SK-N-SH (cell line): Measurements from ENCODE around the gene TGFBRAP1. TPM values are rescaled to one million over a fixed set of nuclear protein-coding genes. Genes with fewer than 3 reads are reported as not detected.

ENCODE experiments used
- CTCF ChIA-PET: fragments of 300-600, 350-600 bp; formaldehyde crosslinking; extraction: SDS; loops from one replicate; lab custom pipeline; 2021; lab: Yijun Ruan, JAX
- POLR2A ChIA-PET: fragments of 350-600 bp; sonication (Branson Sonifier 250); formaldehyde crosslinking; extraction: SDS; loops from one replicate; lab custom pipeline; 2020; ENCODE audit warnings: antibody characterized with exemption, inconsistent platforms; lab: Yijun Ruan, JAX
- DNase-seq: peaks from one replicate; pipeline ENCODE4 v3.0.0; 2012
- H2AFZ ChIP-seq: fragments of 200-600 bp; sonication (generic); 2 replicates; pipeline ENCODE4 v1.8.1; 2016; ENCODE audit warnings: antibody characterized with exemption, mild to moderate bottlenecking, low read depth
- H3F3A ChIP-seq: fragments of 200-600 bp; sonication (generic); replicated peaks from 2 replicates; pipeline ENCODE3; 2016; ENCODE audit warnings: antibody characterized with exemption, mild to moderate bottlenecking; ENCODE audit not compliant: insufficient read depth
- H3K27ac ChIP-seq, 2 experiments: fragments of 200-500 bp in 1 of 2; fragments of 200-600 bp in 1 of 2; sonication (Bioruptor generic) in 1 of 2; sonication (generic), shearing (Covaris generic) in 1 of 2; 2 replicates each; pipeline versions ENCODE4 v1.5.1 to v1.6.1; 2014 to 2016; ENCODE audit warnings: low read depth in 2 of 2, inconsistent platforms in 1 of 2, low read length in 1 of 2, mild to moderate bottlenecking in 1 of 2, mixed read lengths in 1 of 2
- H3K27me3 ChIP-seq: fragments of 200-600 bp; sonication (generic), shearing (Covaris generic); 2 replicates; pipeline ENCODE4 v1.6.1; 2016; ENCODE audit warnings: mixed run types; ENCODE audit not compliant: insufficient read depth
- H3K36me3 ChIP-seq, 2 experiments: fragments of 200-500 bp in 1 of 2; fragments of 200-600 bp in 1 of 2; sonication (Bioruptor generic) in 1 of 2; sonication (generic) in 1 of 2; replicated peaks in 1 of 2; 2 replicates each; pipeline versions ENCODE3 to v1.5.1; 2014 to 2016; ENCODE audit warnings: low read length in 1 of 2, mild to moderate bottlenecking in 1 of 2; ENCODE audit not compliant: insufficient read depth in 2 of 2, control insufficient read depth in 1 of 2
- H3K4me1 ChIP-seq, 2 experiments: fragments of 200-500 bp in 1 of 2; fragments of 200-600 bp in 1 of 2; sonication (Bioruptor generic) in 1 of 2; sonication (generic), shearing (Covaris generic) in 1 of 2; 2 replicates each; pipeline versions ENCODE4 v1.5.1 to v1.6.1; 2014 to 2016; ENCODE audit warnings: low read depth in 1 of 2, low read length in 1 of 2, mixed run types in 1 of 2; ENCODE audit not compliant: insufficient read depth in 2 of 2, control insufficient read depth in 1 of 2
- H3K4me2 ChIP-seq: fragments of 200-600 bp; sonication (generic), shearing (Covaris generic); 2 replicates; pipeline ENCODE4 v1.6.1; 2017; ENCODE audit warnings: mixed run types
- H3K4me3 ChIP-seq, 2 experiments: fragments of 200-500 bp in 1 of 2; fragments of 200-600 bp in 1 of 2; sonication (Bioruptor generic) in 1 of 2; sonication (generic), shearing (Covaris generic) in 1 of 2; 2 replicates each; pipeline versions ENCODE4 v1.5.1 to v1.8.1; 2014 to 2016; ENCODE audit warnings: low read depth in 2 of 2, inconsistent platforms in 1 of 2, low read length in 1 of 2, mild to moderate bottlenecking in 1 of 2, mixed read lengths in 1 of 2, moderate library complexity in 1 of 2
- H3K79me2 ChIP-seq: fragments of 200-600 bp; sonication (generic); 2 replicates; pipeline ENCODE4 v1.8.1; 2017; ENCODE audit warnings: mild to moderate bottlenecking; ENCODE audit not compliant: insufficient read depth
- H3K9ac ChIP-seq: fragments of 200-600 bp; sonication (generic); 2 replicates; pipeline ENCODE4 v1.6.1; 2017; ENCODE audit warnings: mixed run types
- H3K9me2 ChIP-seq: fragments of 200-600 bp; sonication (generic); 2 replicates; pipeline ENCODE4 v1.6.1; 2017; ENCODE audit warnings: mixed run types
- H3K9me3 ChIP-seq: fragments of 200-600 bp; sonication (generic); 2 replicates; pipeline ENCODE4 v1.6.1; 2017; ENCODE audit warnings: mixed run types, mild to moderate bottlenecking, moderate library complexity
- H4K20me1 ChIP-seq: fragments of 200-600 bp; sonication (generic); 2 replicates; pipeline ENCODE4 v1.6.1; 2017; ENCODE audit warnings: mild to moderate bottlenecking, mixed run types; ENCODE audit not compliant: insufficient read depth
- ELF1 ChIP-seq: IDR thresholded peaks from 2 replicates; pipeline ENCODE4 v1.4.0; 2012
- FOSL2 ChIP-seq: IDR thresholded peaks from 2 replicates; pipeline ENCODE4 v1.4.0; 2012; ENCODE audit warnings: low read depth, mild to moderate bottlenecking, moderate library complexity, borderline replicate concordance
- MEF2A ChIP-seq: IDR thresholded peaks from 2 replicates; pipeline ENCODE4 v1.4.0; 2012; ENCODE audit warnings: low read depth, borderline replicate concordance
- RAD21 ChIP-seq: IDR thresholded peaks from 2 replicates; pipeline ENCODE4 v1.6.1; 2012; ENCODE audit warnings: mild to moderate bottlenecking, low read length
- RXRA ChIP-seq: IDR thresholded peaks from 2 replicates; pipeline ENCODE4 v1.4.0; 2012; ENCODE audit warnings: low read depth, mild to moderate bottlenecking, borderline replicate concordance
- ZBTB33 ChIP-seq: IDR thresholded peaks from 2 replicates; pipeline ENCODE4 v1.4.0; 2012; ENCODE audit warnings: low read depth, borderline replicate concordance
- WGBS: methylation state at CpG from one replicate; pipeline ENCODE4 v1.1.6; 2017; ENCODE audit warnings: low lambda C conversion rate; 5-methylcytosine and 5-hydroxymethylcytosine counted together
- polyA plus RNA-seq, 3 experiments: library from polyadenylated mRNA; depleted of rRNA; stranded (reverse); fragments of >200 nt; gene quantifications; 2 replicates each; pipeline ENCODE4 v1.2.3, GENCODE V29; 2012
- TF ChIP-seq, protein P1 (sequence below): IDR thresholded peaks from 2 replicates; pipeline ENCODE4 v1.6.1; 2012; ENCODE audit warnings: mild to moderate bottlenecking, low read depth, low read length, moderate library complexity

Gene TGFBRAP1
- polyA plus RNA-seq, 1 of the 3 experiments (the other 2 are of a cell fraction): 5.7 TPM

GRCh38 chr2:105274046-105274445, 55.5 kb downstream of the TGFBRAP1 start (continued):
- TF ChIP-seq, protein P1, sequence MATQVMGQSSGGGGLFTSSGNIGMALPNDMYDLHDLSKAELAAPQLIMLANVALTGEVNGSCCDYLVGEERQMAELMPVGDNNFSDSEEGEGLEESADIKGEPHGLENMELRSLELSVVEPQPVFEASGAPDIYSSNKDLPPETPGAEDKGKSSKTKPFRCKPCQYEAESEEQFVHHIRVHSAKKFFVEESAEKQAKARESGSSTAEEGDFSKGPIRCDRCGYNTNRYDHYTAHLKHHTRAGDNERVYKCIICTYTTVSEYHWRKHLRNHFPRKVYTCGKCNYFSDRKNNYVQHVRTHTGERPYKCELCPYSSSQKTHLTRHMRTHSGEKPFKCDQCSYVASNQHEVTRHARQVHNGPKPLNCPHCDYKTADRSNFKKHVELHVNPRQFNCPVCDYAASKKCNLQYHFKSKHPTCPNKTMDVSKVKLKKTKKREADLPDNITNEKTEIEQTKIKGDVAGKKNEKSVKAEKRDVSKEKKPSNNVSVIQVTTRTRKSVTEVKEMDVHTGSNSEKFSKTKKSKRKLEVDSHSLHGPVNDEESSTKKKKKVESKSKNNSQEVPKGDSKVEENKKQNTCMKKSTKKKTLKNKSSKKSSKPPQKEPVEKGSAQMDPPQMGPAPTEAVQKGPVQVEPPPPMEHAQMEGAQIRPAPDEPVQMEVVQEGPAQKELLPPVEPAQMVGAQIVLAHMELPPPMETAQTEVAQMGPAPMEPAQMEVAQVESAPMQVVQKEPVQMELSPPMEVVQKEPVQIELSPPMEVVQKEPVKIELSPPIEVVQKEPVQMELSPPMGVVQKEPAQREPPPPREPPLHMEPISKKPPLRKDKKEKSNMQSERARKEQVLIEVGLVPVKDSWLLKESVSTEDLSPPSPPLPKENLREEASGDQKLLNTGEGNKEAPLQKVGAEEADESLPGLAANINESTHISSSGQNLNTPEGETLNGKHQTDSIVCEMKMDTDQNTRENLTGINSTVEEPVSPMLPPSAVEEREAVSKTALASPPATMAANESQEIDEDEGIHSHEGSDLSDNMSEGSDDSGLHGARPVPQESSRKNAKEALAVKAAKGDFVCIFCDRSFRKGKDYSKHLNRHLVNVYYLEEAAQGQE: no peak
- TF ChIP-seq RXRA (no peak), RAD21 (no peak), ELF1 (no peak)

GRCh38 chr2:105272176-105272575, 57.4 kb downstream of the TGFBRAP1 start:
- CTCF ChIA-PET: interaction anchor here (0.8 to 4.4 kb wide), 2 partner anchors 20 to 23 kb away, joined by 3 to 14 read pairs; no protein-coding TSS in a partner anchor

More at GRCh38 chr2:105272176-105272575, 57.4 kb downstream of the TGFBRAP1 start:
- Histone ChIP-seq H3K27me3 (no peaks in the 10 kb centered on the region), H3K36me3 (peaks cover 26 to 92% of the 10 kb centered on the region in 2 experiments), H3K9me3 (no peaks in the 10 kb centered on the region), H3K79me2 (no peaks in the 10 kb centered on the region), H3K9me2 (no peaks in the 10 kb centered on the region), H3K9ac (no peak overlapping the region), H3F3A (no peaks in the 10 kb centered on the region)
- DNase-seq: no peak
- 82% methylated on average over 9 of the region's 9 CpGs for WGBS
- TF ChIP-seq FOSL2: no peak
- no peak for TF ChIP-seq MEF2A
- TF ChIP-seq ZBTB33: no peak
- TF ChIP-seq, all 33 proteins: peak for 0
- no peak overlapping the region for H2AFZ ChIP-seq
- H3K4me2 ChIP-seq: no peak overlapping the region
- peaks cover 0 to 3% of the 10 kb centered on the region in 2 experiments; a peak in 1 of 4 replicates for H3K4me1 ChIP-seq
- POLR2A ChIA-PET: no interaction called here
- H3K4me3 ChIP-seq: no peak overlapping the region
- no peak overlapping the region for H3K27ac ChIP-seq
- no peaks in the 10 kb centered on the region for H4K20me1 ChIP-seq
